ENCODE measurements around the gene SSR4. TPM values are rescaled to one million over a fixed set of nuclear protein-coding genes. Genes with fewer than 3 reads are reported as not detected.
A peak's percentile ranks its signal among the peaks of the same experiment; 100 is the strongest.

SSR4 gene
- total RNA-seq, 1 experiment from 2014 or later = 179 TPM

GRCh38 chrX:153801669-153802068 lies 7.2 kb downstream of the SSR4 start:
- no peaks in the 10 kb centered on the region for H4K20me1 ChIP-seq (ENCODE audit: control insufficient read depth, insufficient read depth, insufficient read length)
- no peak overlapping the region for H3K14ac ChIP-seq (ENCODE audit: insufficient read depth, low read length)
- H2BK20ac ChIP-seq (ENCODE audit: low read depth, low read length, poor library complexity, severe bottlenecking) = no peak overlapping the region
- Mint-ChIP-seq H3K27ac (peak overlapping the region in 2 of 3 experiments; percentile 27 to 34; a peak in 2 of 7 replicates), H3K9me3 (peaks cover 55 to 68% of the 10 kb centered on the region in 2 experiments), H3K36me3 (ENCODE audit: insufficient read depth in 1 of 3, low read depth in 3 of 3) (peaks cover 23 to 43% (median 23%) of the 10 kb centered on the region in 3 experiments), H3K4me3 (no peak overlapping the region; a peak in 1 of 5 replicates), H3K4me1 (no peaks in the 10 kb centered on the region), H3K27me3 (ENCODE audit: low read depth) (peaks cover 5% of the 10 kb centered on the region)
- H4K5ac ChIP-seq (ENCODE audit: insufficient read length, low read depth, low read length) = no peak overlapping the region
- H2AFZ ChIP-seq (ENCODE audit: low read length) = no peak overlapping the region
- no peak overlapping the region for H3T11ph ChIP-seq (ENCODE audit: low read length)
- no peak overlapping the region for H3K4me2 ChIP-seq (ENCODE audit: insufficient read depth, insufficient read length, low read length)
- no peak overlapping the region for H4K91ac ChIP-seq (ENCODE audit: insufficient read length, low read depth, low read length)
- no peaks in the 10 kb centered on the region for H3K79me1 ChIP-seq (ENCODE audit: insufficient read depth, low read depth, low read length, poor library complexity, severe bottlenecking)
- H3K23ac ChIP-seq (ENCODE audit: insufficient read length, low read depth, low read length) = no peak overlapping the region
- DNase-seq = no peak
- no peak overlapping the region for H3K9ac ChIP-seq (ENCODE audit: extremely low read depth, insufficient read length, low read length)
- no peaks in the 10 kb centered on the region for H3K23me2 ChIP-seq (ENCODE audit: insufficient read length, low read depth, low read length, poor library complexity, severe bottlenecking)
- no peak overlapping the region for H3K56ac ChIP-seq (ENCODE audit: insufficient read length, low read depth, low read length)
- no peaks in the 10 kb centered on the region for H3K4me1 ChIP-seq (ENCODE audit: insufficient read depth, low read length)
- no peaks in the 10 kb centered on the region for H3K79me2 ChIP-seq (ENCODE audit: insufficient read depth, low read length)
- no peak overlapping the region for H2BK120ac ChIP-seq (ENCODE audit: low read depth, low read length, poor library complexity, severe bottlenecking)
- peaks cover 10% of the 10 kb centered on the region for H3K9me3 ChIP-seq (ENCODE audit: control insufficient read depth, low read depth, low read length)
- TF ChIP-seq CTCF (conservative IDR thresholded peaks at IDR 0.05) = no peak
- no peak overlapping the region for H4K8ac ChIP-seq (replicated peaks; ENCODE audit: insufficient read length, low read depth, low read length)
- no peak overlapping the region for H2BK5ac ChIP-seq (ENCODE audit: insufficient read length, low read length)
- no CpG with 5 or more reads among the region's 8 CpGs for WGBS (ENCODE audit: extremely low coverage, insufficient read length, low lambda C conversion rate)
- no peak overlapping the region for H3K27ac ChIP-seq (ENCODE audit: insufficient read length, low read depth, low read length)
- no peak overlapping the region for H2BK15ac ChIP-seq (ENCODE audit: low read depth, low read length)
- H2BK12ac ChIP-seq (ENCODE audit: insufficient read length, low read depth, low read length) = no peak overlapping the region
- no peaks in the 10 kb centered on the region for H3K27me3 ChIP-seq (ENCODE audit: insufficient read depth, low read length)
- no peak overlapping the region for H3K4ac ChIP-seq (ENCODE audit: low read depth, low read length)
- no peak overlapping the region for H2AK5ac ChIP-seq (ENCODE audit: insufficient read length, low read length)
- no peak overlapping the region for H3K18ac ChIP-seq (ENCODE audit: insufficient read length, low read depth, low read length)

Data from H9 (cell line).